ENCODE measurements around the gene CDK12. TPM values are rescaled to one million over a fixed set of nuclear protein-coding genes. Genes with fewer than 3 reads are reported as not detected.
"Not testable (repeated sequence)": the region's sequence is repeated elsewhere in the genome, so short reads cannot be mapped to it uniquely, and the experiment has no call there.

Gene CDK12
- total RNA-seq, 2 donors from 2014 or later, result 53.7 to 54.7 TPM

- Histone ChIP-seq H3K36me3 (no peaks in the 10 kb centered on the region), H3K4me1 (ENCODE audit: control insufficient read depth in 1 of 2, low read depth in 2 of 2) (no peaks in the 10 kb centered on the region), H3K27ac (no peak overlapping the region), H3K27me3 (replicated peaks; ENCODE audit: insufficient read depth) (no peaks in the 10 kb centered on the region), H3K4me3 (no peak overlapping the region), H3K9me3 (no peaks in the 10 kb centered on the region)
- DNase-seq (ENCODE audit: low spot score) (no peak), ATAC-seq (ENCODE audit: insufficient number of reproducible peaks, low FRiP score, low read depth) (no peak)
- no peak for TF ChIP-seq CTCF (IDR thresholded peaks at IDR 0.05)
Observed at GRCh38 chr17:39484178-39484577, 22.9 kb downstream of the CDK12 start.

- no peak for TF ChIP-seq CTCF (IDR thresholded peaks at IDR 0.05)
- H3K4me3 ChIP-seq, result no peak overlapping the region
- ATAC-seq (ENCODE audit: insufficient number of reproducible peaks, low FRiP score, low read depth), result no peak
- H3K4me1 ChIP-seq (ENCODE audit: control insufficient read depth in 1 of 2, low read depth in 2 of 2), result no peaks in the 10 kb centered on the region
- no peak for DNase-seq (ENCODE audit: low spot score)
- no peaks in the 10 kb centered on the region for H3K27me3 ChIP-seq (replicated peaks; ENCODE audit: insufficient read depth)
- peaks cover 3% of the 10 kb centered on the region for H3K36me3 ChIP-seq
- H3K9me3 ChIP-seq, result no peaks in the 10 kb centered on the region
- peak overlapping the region in 1 of 2 donors; percentile 17 for H3K27ac ChIP-seq
Observed at GRCh38 chr17:39485555-39485954, 24.3 kb downstream of the CDK12 start.

GRCh38 chr17:39486242-39486641 is 25.0 kb downstream of the CDK12 start:
- Histone ChIP-seq H3K36me3 (peaks cover 9% of the 10 kb centered on the region), H3K4me3 (no peak overlapping the region), H3K27me3 (replicated peaks; ENCODE audit: insufficient read depth) (no peaks in the 10 kb centered on the region), H3K9me3 (no peaks in the 10 kb centered on the region), H3K27ac (peak overlapping the region in 1 of 2 donors; percentile 17), H3K4me1 (ENCODE audit: control insufficient read depth in 1 of 2, low read depth in 2 of 2) (no peaks in the 10 kb centered on the region)
- TF ChIP-seq CTCF (IDR thresholded peaks at IDR 0.05), result no peak
- no peak for ATAC-seq (ENCODE audit: insufficient number of reproducible peaks, low FRiP score, low read depth)
- DNase-seq (ENCODE audit: low spot score), result no peak

- not testable (repeated sequence) for DNase-seq (ENCODE audit: low spot score); ATAC-seq (ENCODE audit: insufficient number of reproducible peaks, low FRiP score, low read depth); H3K4me3 ChIP-seq; H3K9me3 ChIP-seq; H3K27me3 ChIP-seq (replicated peaks; ENCODE audit: insufficient read depth); H3K4me1 ChIP-seq (ENCODE audit: control insufficient read depth in 1 of 2, low read depth in 2 of 2); H3K27ac ChIP-seq
- H3K36me3 ChIP-seq, result peaks cover 22% of the 10 kb centered on the region
Observed at GRCh38 chr17:39487490-39487889, 26.2 kb downstream of the CDK12 start.

- Histone ChIP-seq H3K9me3 (no peaks in the 10 kb centered on the region), H3K4me1 (ENCODE audit: control insufficient read depth in 1 of 2, low read depth in 2 of 2) (no peaks in the 10 kb centered on the region), H3K27ac (no peak overlapping the region), H3K4me3 (no peak overlapping the region), H3K36me3 (peaks cover 26% of the 10 kb centered on the region), H3K27me3 (replicated peaks; ENCODE audit: insufficient read depth) (no peaks in the 10 kb centered on the region)
- DNase-seq (ENCODE audit: low spot score) (no peak), ATAC-seq (ENCODE audit: insufficient number of reproducible peaks, low FRiP score, low read depth) (no peak)
- no peak for TF ChIP-seq CTCF (IDR thresholded peaks at IDR 0.05)
Observed at GRCh38 chr17:39487946-39488345, 26.7 kb downstream of the CDK12 start.

- not testable (repeated sequence) for ATAC-seq (ENCODE audit: insufficient number of reproducible peaks, low FRiP score, low read depth); H3K9me3 ChIP-seq; H3K27ac ChIP-seq; DNase-seq (ENCODE audit: low spot score); H3K4me1 ChIP-seq (ENCODE audit: control insufficient read depth in 1 of 2, low read depth in 2 of 2); H3K4me3 ChIP-seq; H3K27me3 ChIP-seq (replicated peaks; ENCODE audit: insufficient read depth)
- H3K36me3 ChIP-seq, result peaks cover 59% of the 10 kb centered on the region
Observed at GRCh38 chr17:39496921-39497320, 35.6 kb downstream of the CDK12 start.
